Smooth muscle cell (in vitro differentiated cells): ENCODE results near the gene ISYNA1. TPM values are rescaled to one million over a fixed set of nuclear protein-coding genes. Genes with fewer than 3 reads are reported as not detected.

Experiments
- DNase-seq: peaks from one replicate; lab custom pipeline; 2025; ENCODE audit not compliant: unreplicated experiment; lab: John Stamatoyannopoulos, UW
- H2AFZ ChIP-seq: fragments of 200-600 bp; sonication (generic); 2 replicates; pipeline ENCODE4 v1.6.0; 2016; ENCODE audit warnings: antibody characterized with exemption, low read depth, mild to moderate bottlenecking
- H3F3A ChIP-seq: fragments of 200-600 bp; sonication (generic); 2 replicates; pipeline ENCODE4 v1.6.0; 2017; ENCODE audit warnings: antibody characterized with exemption, low read depth
- H3K27ac ChIP-seq: fragments of 200-600 bp; sonication (generic); 2 replicates; pipeline ENCODE4 v1.5.1; 2016; ENCODE audit warnings: low read depth, mild to moderate bottlenecking
- H3K27me3 ChIP-seq: fragments of 200-600 bp; sonication (generic); 2 replicates; pipeline ENCODE4 v1.6.1; 2016; ENCODE audit warnings: low read depth, mild to moderate bottlenecking
- H3K36me3 ChIP-seq: fragments of 200-600 bp; sonication (generic); 2 replicates; pipeline ENCODE4 v1.5.1; 2016; ENCODE audit warnings: low read depth
- H3K4me1 ChIP-seq: fragments of 200-600 bp; sonication (generic); 2 replicates; pipeline ENCODE4 v1.5.1; 2016; ENCODE audit warnings: low read depth
- H3K4me2 ChIP-seq: fragments of 200-600 bp; sonication (generic); 2 replicates; pipeline ENCODE4 v1.6.0; 2016; ENCODE audit warnings: mild to moderate bottlenecking
- H3K4me3 ChIP-seq: fragments of 200-600 bp; sonication (generic); 2 replicates; pipeline ENCODE4 v1.5.1; 2016; ENCODE audit warnings: mild to moderate bottlenecking
- H3K79me2 ChIP-seq: fragments of 200-600 bp; sonication (generic); 2 replicates; pipeline ENCODE4 v1.6.0; 2016; ENCODE audit warnings: low read depth, mild to moderate bottlenecking
- H3K9ac ChIP-seq: fragments of 200-600 bp; sonication (generic); 2 replicates; pipeline ENCODE4 v1.6.0; 2016; ENCODE audit warnings: low read depth
- H3K9me3 ChIP-seq: fragments of 200-600 bp; sonication (generic); replicated peaks from 2 replicates; pipeline ENCODE4 v1.5.1; 2016; ENCODE audit warnings: low read depth
- H4K20me1 ChIP-seq: fragments of 200-600 bp; sonication (generic); 2 replicates; pipeline ENCODE4 v1.6.0; 2016; ENCODE audit warnings: low read depth
- WGBS: methylation state at CpG from one replicate; pipeline ENCODE4 v1.1.7; 2016; ENCODE audit warnings: low lambda C conversion rate; 5-methylcytosine and 5-hydroxymethylcytosine counted together
- polyA plus RNA-seq: library from polyadenylated mRNA; unstranded; fragments of >200 nt; fragmentation: Nextera tagmentation; extraction: Ambion mirVana; gene quantifications from 2 replicates; pipeline ENCODE4 v1.2.1, GENCODE V29; 2016
- total RNA-seq: library from RNA; depleted of rRNA; stranded (reverse); fragments of >200 nt; gene quantifications from 2 replicates; pipeline ENCODE4 v1.2.3, GENCODE V29; 2014
- TF ChIP-seq, protein P1 (sequence below): fragments of 200-600 bp; sonication (generic); IDR thresholded peaks from 2 replicates; pipeline ENCODE4 v1.5.1; 2017; ENCODE audit warnings: borderline replicate concordance, mild to moderate bottlenecking, antibody characterized with exemption; ENCODE audit not compliant: insufficient read depth, poor library complexity, severe bottlenecking

Gene ISYNA1
- total and polyA plus RNA-seq, 2 experiments from 2014 or later, result 56.9 to 60.1 TPM

DNA sequence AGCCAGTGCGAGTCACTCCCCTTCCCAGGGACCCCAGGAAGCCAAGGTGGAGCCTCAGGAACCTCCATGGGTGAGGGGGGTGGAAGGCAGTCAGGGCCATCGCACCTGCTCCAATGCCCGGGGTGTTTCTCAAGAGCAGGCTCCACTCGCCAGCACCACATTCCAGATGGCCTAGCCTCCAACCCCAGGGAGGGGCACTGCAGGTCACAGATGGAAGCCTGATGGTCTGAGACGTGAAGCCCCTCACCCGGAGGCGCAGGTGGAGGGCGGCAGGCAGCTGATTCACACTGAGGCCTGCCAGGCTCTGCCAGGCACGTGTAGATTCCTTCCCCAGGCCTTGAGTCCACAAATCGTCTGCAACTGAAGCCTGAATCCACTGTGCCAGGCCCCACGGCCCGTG, 23.0 kb upstream of the ISYNA1 start:
- no peak overlapping the region for H3K27ac ChIP-seq
- WGBS, result 96% methylated on average over 12 of the region's 12 CpGs
- no peaks in the 10 kb centered on the region for H3K36me3 ChIP-seq

DNA sequence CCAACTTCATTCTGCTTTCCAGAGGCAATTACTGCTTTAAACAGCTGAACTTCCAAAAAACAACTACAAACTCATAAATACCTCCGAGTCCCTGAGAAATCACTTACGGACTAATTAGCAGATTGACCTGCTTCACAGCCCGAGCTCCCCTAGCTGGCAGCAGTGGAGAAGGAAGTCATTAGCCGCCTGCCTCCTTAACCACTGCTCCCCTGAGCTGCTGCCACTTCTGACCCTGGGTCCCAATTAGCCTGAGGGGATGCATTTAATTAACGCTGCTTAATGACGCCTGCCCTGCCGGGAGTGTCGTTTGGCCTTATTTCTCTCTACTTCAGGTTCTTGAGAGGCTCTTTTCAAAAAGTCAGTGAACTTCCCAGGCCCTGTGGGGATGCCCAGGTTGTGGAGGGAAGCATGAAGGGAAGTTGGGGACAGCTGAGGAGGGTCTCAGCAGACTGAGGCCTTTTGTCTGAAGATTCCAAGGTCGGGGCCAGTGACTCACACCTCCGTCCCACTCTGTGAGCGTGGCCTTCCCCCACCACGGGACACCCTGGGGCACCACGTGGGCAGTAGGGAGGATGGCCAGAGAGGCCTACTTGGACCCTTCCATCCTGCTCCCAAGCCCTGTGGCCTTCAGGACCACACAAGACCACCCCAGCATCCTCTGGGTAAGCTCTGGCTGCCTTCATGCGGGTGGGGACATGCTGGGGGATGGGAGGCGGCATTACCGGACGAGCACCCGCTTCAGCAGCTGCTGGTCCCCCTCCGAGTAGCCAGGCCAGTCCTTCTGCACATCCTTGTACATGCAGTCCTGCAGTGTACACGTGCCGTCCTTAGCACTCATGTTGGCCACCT, 19.8 kb upstream of the ISYNA1 start:
- Histone ChIP-seq H3K4me3 (no peak overlapping the region), H3F3A (no peaks in the 10 kb centered on the region), H3K27me3 (no peaks in the 10 kb centered on the region), H3K27ac (no peak overlapping the region), H4K20me1 (peaks cover 77% of the 10 kb centered on the region), H3K9ac (no peak overlapping the region), H3K79me2 (no peaks in the 10 kb centered on the region), H3K9me3 (no peaks in the 10 kb centered on the region), H3K4me1 (no peaks in the 10 kb centered on the region), H2AFZ (no peak overlapping the region), H3K4me2 (no peak overlapping the region), H3K36me3 (no peaks in the 10 kb centered on the region)
- no peak for DNase-seq
- 83% methylated on average over 21 of the region's 21 CpGs for WGBS
- TF ChIP-seq, protein P1, sequence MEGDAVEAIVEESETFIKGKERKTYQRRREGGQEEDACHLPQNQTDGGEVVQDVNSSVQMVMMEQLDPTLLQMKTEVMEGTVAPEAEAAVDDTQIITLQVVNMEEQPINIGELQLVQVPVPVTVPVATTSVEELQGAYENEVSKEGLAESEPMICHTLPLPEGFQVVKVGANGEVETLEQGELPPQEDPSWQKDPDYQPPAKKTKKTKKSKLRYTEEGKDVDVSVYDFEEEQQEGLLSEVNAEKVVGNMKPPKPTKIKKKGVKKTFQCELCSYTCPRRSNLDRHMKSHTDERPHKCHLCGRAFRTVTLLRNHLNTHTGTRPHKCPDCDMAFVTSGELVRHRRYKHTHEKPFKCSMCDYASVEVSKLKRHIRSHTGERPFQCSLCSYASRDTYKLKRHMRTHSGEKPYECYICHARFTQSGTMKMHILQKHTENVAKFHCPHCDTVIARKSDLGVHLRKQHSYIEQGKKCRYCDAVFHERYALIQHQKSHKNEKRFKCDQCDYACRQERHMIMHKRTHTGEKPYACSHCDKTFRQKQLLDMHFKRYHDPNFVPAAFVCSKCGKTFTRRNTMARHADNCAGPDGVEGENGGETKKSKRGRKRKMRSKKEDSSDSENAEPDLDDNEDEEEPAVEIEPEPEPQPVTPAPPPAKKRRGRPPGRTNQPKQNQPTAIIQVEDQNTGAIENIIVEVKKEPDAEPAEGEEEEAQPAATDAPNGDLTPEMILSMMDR, result no peak

More for the DNA sequence above, 23.0 kb upstream of the ISYNA1 start:
- H3K27me3 ChIP-seq, result no peaks in the 10 kb centered on the region
- no peak overlapping the region for H3K4me3 ChIP-seq
- TF ChIP-seq, protein P1, result no peak
- H3K4me1 ChIP-seq, result no peaks in the 10 kb centered on the region
- no peak overlapping the region for H2AFZ ChIP-seq
- H3K9me3 ChIP-seq, result no peaks in the 10 kb centered on the region
- H3K4me2 ChIP-seq, result no peak overlapping the region
- DNase-seq, result no peak
- H3K79me2 ChIP-seq, result no peaks in the 10 kb centered on the region
- no peaks in the 10 kb centered on the region for H3F3A ChIP-seq
- H3K9ac ChIP-seq, result no peak overlapping the region
- H4K20me1 ChIP-seq, result peaks cover 94% of the 10 kb centered on the region

DNA sequence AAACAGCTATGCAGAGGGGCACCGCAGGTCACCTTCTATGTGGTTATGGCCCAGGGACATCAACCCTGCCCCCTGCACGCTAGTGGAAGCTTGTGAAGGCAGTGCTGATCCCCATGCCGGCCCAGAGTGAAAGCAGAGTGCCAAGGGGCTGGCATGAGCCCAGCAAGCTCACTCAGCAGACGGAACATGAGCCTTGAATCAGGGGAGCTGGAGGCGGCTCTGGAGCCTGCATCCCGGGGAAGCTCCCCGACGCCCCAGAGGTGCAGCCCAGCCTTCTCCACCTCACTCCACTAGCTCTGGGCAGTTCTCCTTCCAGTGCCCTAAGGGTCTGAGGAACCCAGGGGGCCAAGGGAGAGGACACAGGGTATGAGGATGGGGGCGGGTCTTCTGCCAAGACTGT, 19.0 kb upstream of the ISYNA1 start:
- H3K4me3 ChIP-seq, result no peak overlapping the region
- TF ChIP-seq, protein P1, result no peak
- peaks cover 77% of the 10 kb centered on the region for H4K20me1 ChIP-seq
- WGBS, result 98% methylated on average over 8 of the region's 9 CpGs
- no peaks in the 10 kb centered on the region for H3K9me3 ChIP-seq
- H3F3A ChIP-seq, result no peaks in the 10 kb centered on the region
- H3K9ac ChIP-seq, result no peak overlapping the region
- no peak overlapping the region for H3K4me2 ChIP-seq
- no peaks in the 10 kb centered on the region for H3K36me3 ChIP-seq
- no peak overlapping the region for H3K27ac ChIP-seq
- no peaks in the 10 kb centered on the region for H3K79me2 ChIP-seq
- H2AFZ ChIP-seq, result no peak overlapping the region
- H3K27me3 ChIP-seq, result no peaks in the 10 kb centered on the region
- no peaks in the 10 kb centered on the region for H3K4me1 ChIP-seq
- DNase-seq, result no peak

DNA sequence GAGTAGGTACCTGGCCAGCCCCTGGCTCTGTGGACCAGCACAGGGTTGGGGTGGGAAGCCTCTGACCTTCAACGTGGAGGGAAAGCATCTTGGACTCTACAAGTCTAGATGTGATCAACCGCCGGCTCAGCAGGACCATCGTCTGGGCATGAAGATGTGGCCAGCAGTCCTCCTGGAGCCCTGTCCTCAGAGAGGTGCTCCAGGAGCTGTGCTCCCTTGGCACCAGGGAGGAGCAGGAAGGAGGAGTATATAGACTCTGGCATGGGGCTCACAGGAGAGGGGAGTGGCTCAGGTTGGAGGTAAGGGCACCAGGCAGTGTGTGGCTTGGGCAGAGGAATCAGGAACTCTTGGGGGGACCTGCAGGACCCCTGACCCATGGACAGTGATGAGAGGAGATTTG, 18.3 kb upstream of the ISYNA1 start:
- DNase-seq, result no peak
- H3K9me3 ChIP-seq, result no peaks in the 10 kb centered on the region
- no peak overlapping the region for H3K9ac ChIP-seq
- no peak overlapping the region for H3K27ac ChIP-seq
- H4K20me1 ChIP-seq, result peaks cover 77% of the 10 kb centered on the region
- H3K27me3 ChIP-seq, result no peaks in the 10 kb centered on the region
- H3K36me3 ChIP-seq, result no peaks in the 10 kb centered on the region
- 98% methylated on average over 4 of the region's 4 CpGs for WGBS
- H2AFZ ChIP-seq, result no peak overlapping the region
- TF ChIP-seq, protein P1, result no peak
- H3F3A ChIP-seq, result no peaks in the 10 kb centered on the region
- H3K4me2 ChIP-seq, result no peak overlapping the region
- H3K4me1 ChIP-seq, result no peaks in the 10 kb centered on the region
- H3K4me3 ChIP-seq, result no peak overlapping the region
- H3K79me2 ChIP-seq, result no peaks in the 10 kb centered on the region
